ENCODE results near the gene OR2A12. TPM values are rescaled to one million over a fixed set of nuclear protein-coding genes. Genes with fewer than 3 reads are reported as not detected.
"Not testable (repeated sequence)": the region's sequence is repeated elsewhere in the genome, so short reads cannot be mapped to it uniquely, and the experiment has no call there.

Gene OR2A12, protein sequence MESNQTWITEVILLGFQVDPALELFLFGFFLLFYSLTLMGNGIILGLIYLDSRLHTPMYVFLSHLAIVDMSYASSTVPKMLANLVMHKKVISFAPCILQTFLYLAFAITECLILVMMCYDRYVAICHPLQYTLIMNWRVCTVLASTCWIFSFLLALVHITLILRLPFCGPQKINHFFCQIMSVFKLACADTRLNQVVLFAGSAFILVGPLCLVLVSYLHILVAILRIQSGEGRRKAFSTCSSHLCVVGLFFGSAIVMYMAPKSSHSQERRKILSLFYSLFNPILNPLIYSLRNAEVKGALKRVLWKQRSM
- not detected in 2 replicates for total RNA-seq (2014; rRNA removed)
- not detected for polyA plus RNA-seq (2012)

DNA sequence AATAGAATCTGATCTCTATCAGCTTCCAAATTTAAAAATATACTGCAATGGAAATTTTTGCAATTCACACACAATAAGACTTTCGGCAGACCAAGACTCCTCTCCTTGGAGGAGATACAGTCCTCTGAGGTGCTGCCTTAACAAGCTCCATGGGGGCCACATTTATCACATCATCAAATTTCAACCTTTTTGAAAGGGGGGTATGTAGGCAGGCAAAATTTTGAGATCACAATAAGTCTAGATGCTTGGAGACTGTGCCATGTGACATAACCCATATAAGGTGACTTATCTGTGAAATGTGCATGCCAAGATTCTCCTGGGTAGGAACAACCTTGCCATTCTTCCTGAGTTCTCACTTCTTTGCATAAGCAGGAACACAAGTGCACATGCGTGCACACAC is at the start of gene OR2A12:
Gene OR2A12 (plus strand): TSS at position 301 of the 400 bp plus-strand sequence. CDS start 8,830 bp downstream, outside the sequence.
- DNase-seq (ENCODE audit: low read depth) = no peak

DNA sequence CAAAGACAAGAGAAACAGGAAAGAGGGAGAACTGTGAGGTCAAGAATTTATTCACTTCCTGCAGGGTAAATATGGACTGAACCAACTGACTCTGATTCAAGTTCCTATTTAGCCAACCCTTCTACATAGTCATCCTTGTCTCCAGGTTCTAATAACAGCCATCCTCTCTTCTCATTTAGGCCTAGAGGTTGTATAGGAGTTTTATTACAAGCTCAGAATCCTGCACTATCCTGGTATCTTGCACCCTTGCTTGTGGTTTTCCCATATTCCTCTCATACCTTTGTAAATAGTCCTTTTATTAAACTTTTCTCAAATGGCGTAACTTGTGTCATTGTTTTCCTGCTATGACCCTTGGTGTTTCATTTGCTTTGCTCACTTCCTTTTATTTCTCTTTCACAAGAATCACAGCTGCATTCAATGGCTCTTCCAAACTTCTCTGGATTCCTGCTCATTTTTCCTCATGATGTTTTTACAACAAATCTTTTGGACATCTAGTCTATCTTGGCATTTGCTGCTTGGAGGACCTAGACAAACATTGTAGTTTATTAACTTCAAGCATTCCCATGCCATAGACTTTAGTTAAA is 49.7 kb upstream of the OR2A12 start:
- DNase-seq (ENCODE audit: low read depth) = no peak

DNA sequence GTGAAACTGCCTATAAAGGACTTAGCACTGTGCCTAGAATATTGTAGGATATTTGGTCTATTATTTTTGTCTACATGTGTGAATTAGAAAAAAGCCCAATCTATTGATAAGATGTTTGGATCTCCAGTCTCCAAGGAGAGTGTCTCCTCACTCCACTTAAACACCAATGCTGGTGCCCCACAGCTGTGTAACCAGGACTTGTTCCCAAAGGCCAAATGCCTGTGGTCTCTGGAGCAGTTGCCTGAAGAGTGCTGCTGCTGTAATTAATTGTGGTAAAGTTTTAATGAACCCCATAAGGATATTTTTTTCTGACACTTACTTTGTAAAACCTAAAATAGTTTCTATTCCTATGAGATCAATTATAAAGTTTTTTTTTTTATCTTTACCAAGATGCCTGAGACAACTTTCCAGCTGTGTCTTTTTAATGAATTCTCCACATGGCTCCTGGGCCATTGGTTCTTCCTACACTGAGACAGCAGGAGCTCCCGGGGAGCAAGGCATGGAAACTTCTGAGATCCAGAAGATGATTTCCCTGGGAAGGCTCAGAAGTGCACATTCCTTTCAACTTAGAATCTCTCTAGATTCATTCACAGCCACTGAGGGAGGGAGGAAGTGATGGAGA is 48.6 kb upstream of the OR2A12 start:
- no peak for DNase-seq (ENCODE audit: low read depth)

DNA sequence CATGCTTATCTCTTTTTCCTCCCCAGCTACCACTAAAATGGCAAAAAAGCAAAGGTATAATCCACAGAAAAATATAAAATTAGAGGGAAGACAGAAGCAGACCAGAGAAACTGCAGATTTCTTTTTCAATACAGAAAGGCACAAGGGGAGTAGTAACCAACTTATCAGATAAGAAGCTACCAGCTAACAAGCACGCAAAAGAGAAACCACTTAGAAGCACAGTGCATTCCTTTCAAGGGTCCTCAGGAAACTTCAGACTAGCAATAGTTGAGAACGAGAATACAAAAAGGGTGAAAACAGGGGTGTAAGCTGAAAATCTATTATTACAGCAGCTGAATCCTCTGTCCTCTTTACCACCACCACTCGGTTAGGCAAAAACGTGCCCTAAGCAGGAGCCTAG is 47.2 kb upstream of the OR2A12 start:
- DNase-seq (ENCODE audit: low read depth) = no peak

DNA sequence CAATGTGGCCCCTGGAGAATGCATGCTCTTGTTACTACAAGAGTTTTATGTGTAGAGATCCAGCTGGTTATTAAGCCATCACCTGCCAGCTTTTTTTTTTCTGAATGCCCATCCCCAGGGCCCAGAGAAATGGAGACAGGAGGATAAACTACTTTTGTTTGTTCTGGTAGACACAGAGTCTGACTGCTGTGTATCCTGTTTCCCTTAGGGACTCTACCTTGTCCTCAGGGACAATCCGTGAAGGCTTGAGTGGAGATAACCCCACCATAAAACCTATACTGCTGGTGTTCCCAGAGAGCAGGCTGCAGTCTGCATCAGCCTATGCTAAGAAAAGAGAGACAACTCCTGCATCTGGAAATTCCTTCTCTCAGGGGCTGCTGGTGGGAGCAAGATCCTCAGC is 37.4 kb upstream of the OR2A12 start, which contains the start of gene OR2A5:
Gene OR2A5 (plus strand): TSS at position 301 of the 400 bp plus-strand sequence. CDS start 1,454 bp downstream, outside the sequence.
- no peak for DNase-seq (ENCODE audit: low read depth)

DNA sequence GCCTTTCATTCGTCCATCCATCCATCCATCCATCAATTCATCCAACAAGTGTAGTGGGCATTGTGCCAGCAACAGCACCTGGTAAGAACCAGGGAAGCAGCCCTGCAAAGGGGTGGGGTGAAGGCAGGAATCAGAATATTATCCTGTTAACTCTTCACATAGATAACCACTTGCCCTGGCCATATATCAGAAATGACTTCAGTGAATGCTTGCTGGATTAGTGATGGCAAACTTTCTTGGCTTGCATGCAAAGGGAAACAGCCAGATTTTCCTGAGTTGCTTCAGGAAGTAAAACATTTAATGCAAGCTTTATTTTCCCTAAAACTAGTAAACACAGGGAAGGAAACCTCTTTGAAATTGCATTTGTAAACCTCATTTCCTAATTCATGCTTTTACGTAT is 36.6 kb upstream of the OR2A12 start:
- no peak for DNase-seq (ENCODE audit: low read depth)

DNA sequence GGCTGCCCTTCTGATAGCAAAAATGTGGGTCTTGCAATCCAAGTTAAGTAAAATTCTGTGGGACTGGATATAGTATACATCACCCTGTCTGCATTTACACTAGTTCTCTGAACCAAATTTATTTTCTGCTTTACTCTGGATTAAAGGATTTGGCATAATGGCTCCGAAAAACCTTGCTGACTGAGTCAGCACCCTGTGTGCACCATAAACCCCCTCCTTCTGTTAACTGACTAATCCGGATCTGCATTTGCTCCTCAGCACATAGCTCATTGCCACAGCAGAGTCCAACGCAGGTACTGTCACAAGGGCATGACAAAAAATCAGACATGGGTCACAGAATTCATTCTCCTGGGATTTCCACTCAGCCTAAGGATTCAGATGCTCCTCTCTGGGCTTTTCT is 36.0 kb upstream of the OR2A12 start:
- DNase-seq (ENCODE audit: low read depth) = peak; percentile 23

DNA sequence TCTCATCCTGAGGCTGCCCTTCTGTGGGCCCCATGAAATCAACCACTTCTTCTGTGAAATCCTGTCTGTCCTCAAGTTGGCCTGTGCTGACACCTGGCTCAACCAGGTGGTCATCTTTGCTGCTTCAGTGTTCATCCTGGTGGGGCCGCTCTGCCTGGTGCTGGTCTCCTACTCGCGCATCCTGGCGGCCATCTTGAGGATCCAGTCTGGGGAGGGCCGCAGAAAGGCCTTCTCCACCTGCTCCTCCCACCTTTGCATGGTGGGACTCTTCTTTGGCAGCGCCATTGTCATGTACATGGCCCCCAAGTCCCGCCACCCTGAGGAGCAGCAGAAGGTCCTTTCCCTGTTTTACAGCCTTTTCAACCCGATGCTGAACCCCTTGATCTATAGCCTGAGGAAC is 35.2 kb upstream of the OR2A12 start:
- DNase-seq (ENCODE audit: low read depth) = not testable (repeated sequence)

DNA sequence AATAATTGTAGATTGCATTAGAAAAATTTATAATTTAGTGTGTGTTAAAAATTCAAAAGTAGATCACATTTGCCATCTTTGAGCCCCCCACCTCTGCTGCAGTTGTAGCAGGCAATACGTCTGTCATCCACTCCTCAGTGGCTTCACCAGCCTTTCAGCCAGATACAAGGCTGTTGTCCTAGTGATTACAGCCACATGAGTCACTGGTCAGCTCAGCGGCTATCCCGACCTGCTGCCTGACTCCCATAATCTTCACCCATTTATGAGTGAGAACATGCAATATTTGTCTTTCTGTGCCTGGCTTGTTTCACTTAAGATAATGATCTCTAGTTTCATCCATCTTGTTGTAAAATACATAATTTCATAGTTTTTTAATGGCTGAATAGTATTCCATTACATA is 28.1 kb upstream of the OR2A12 start:
- peak; percentile 65 for DNase-seq (ENCODE audit: low read depth)

DNA sequence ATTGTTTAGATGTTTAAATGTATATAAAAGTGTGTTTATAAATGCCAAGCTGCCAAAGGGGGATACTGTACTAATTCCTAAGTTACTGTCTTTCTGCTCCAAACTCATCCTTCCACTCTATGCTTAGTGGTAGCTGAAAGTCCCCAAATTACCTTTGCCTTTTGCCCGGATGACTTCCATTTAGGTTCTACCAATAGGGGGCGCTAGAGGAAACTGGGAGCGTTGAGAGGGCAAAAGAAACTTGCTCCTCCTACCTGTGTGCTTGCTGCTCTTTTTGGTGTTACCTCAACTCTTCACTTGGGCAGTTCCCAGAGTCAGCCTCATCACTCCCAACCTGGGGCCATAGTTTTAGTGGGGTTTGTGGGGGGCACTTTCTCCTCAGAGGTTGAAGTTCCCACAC is 22.4 kb upstream of the OR2A12 start:
- no peak for DNase-seq (ENCODE audit: low read depth)

DNA sequence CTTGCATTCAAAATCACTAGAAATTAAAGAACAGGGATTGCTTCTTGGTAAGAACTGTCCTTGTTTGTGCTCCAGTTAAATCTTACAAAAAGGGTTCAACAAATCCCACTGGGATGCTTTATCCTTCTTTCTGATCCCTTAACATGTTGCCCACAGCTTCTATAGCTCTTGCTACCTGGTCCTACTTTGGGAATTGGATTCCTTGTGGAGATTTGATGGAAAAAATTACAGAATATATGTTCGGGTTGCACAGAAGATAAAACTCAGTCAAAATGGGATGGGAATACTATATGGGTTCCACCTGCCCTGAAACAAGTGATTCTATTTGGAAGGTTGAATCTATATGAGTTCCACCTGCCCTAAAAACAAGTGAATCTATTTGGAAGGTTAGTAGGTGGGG is 16.6 kb upstream of the OR2A12 start, which contains the start of gene OR2A25:
Gene OR2A25 (plus strand): TSS at position 301 of the 400 bp plus-strand sequence. CDS start 4,409 bp downstream, outside the sequence.
- DNase-seq (ENCODE audit: low read depth) = no peak

DNA sequence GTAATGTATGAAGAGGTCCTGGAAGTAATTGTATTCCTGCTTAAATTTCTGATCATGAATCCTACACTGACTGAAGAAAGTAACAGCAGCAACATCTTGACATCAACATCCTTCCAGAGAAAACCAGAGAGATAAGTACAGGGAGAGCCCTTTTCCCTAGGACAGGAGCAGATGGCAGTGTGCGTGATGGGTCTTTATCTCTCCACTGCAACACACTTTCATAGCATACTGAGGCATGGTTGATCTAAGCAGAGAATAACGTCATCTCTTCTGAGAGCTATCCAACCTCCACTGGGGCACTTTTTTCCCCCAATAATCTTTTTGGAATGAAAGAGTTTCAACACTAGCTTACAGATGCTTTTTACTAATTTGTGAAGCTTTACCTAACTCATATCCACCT is 16.1 kb upstream of the OR2A12 start:
- DNase-seq (ENCODE audit: low read depth) = no peak

DNA sequence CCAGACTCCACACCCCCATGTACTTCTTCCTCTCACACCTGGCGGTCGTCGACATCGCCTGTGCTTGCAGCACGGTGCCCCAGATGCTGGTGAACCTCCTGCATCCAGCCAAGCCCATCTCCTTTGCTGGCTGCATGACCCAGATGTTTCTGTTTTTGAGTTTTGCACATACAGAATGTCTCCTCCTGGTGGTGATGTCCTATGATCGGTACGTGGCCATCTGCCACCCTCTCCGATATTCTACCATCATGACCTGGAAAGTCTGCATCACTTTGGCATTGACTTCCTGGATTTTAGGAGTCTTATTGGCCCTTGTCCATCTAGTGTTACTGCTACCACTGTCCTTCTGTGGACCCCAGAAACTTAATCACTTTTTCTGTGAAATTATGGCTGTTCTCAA is 11.7 kb upstream of the OR2A12 start:
- no peak for DNase-seq (ENCODE audit: low read depth)

DNA sequence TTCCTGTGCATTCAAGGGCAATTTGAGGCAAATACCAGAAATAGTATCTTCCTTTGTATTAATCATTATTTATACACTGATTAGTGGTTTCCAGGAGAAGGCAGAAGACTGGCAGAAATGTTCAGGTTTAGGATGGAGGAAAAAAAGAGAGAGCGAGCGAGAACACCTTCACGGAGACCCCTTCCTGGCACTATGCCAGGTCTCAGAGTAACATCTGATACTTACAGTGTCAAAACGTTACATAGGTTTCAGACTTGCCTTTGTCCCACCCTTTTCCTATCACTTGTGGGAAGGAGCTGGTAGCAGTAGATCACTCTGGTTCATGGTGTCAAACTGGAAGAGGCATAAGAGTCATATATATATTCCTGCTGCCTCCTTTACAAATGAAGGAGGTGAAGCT is 652 bp downstream of the OR2A12 start:
- no peak for DNase-seq (ENCODE audit: low read depth)

DNA sequence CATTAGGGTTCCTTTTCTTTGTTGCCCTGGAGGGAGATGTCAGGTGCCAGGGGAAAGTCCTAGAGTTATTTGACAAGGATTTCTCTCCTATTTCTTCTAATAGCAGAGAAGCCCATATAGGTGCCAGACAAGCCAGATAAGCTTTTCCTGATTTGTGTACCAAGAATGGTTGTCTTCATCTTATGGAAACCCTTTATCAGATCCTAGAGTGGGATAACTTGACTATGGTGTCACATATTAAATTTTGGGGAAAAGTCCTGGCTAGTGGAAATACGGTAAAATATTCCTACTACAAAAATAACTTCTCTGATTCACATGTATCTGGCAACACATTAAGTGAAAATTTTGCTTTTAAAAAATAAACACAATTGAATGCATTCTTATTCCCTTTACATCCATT is 1.2 kb downstream of the OR2A12 start:
- DNase-seq (ENCODE audit: low read depth) = no peak

DNA sequence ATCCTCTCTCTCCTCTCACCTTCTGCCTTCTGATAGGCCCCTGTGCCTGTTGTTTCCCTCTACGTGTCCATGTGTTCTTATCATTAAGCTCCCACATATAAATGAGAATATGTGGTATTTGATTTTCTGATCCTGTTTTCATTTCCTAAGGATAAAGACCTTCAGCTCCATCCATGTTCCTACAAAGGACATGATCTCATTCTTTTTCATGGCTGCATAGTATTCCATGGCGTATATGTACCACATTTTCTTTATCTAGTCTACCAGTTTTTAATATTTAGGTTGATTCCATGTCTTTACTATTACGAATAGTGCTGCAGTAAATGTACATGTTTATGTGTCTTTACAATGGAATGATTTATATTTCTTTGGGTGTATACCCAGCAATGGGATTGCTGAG is 4.6 kb downstream of the OR2A12 start:
- DNase-seq (ENCODE audit: low read depth) = no peak

DNA sequence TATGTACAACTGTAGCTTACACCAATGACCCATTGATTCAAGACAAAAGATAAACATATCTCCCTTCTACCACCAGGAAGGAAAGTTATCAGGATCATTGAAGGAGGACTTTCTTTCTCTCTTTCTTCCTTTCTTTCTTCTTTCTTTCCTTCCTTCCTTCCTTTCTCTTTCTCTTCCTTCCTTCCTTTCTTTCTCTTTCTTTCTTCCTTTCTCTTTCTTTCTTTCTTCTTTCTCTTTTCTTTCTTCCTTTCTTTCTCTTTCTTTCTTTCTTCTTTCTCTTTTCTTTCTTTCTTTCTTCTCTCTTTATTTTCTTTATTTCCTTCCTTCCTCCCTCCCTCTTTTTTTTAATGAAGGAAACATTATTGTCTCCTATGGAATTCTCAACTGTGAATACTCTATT is 12.7 kb downstream of the OR2A12 start:
- no peak for DNase-seq (ENCODE audit: low read depth)

DNA sequence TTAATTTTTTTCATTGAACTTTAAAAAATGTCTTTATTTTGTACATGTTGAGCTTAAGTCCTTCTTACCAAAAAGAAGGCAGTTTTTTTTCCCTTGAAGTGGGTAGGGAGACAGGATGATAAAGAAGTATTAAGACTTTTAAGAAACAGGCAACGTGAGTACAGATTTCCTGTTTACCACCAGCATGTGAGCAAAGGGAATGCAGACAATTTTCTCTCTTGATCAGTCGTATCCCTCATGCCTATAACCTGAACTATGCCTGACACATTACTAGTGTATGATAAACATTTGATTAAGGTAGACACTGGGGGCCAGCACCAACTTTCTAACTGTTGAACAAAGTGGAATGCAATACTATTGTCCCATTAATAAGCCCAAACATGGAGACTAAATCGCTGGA is 14.5 kb downstream of the OR2A12 start:
- no peak for DNase-seq (ENCODE audit: low read depth)

DNA sequence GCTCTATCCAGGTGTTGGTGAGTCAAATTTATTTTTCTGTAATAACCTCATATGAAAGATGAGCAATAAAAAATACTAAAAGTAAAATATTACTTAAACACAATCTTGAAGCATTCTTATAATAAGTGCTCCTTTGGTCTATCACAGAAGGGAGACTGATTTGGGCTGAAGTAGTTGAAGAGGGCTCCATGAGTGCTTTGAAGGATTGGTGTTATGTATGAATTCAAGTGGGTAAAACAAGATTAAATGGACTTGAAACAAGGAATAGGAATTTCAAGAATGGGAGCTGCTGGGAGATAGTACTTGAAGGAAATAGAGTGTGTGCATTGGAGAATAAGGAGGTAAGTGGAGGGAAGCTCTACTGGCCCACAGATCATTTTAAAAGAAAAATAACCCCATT is 16.0 kb downstream of the OR2A12 start:
- DNase-seq (ENCODE audit: low read depth) = no peak

DNA sequence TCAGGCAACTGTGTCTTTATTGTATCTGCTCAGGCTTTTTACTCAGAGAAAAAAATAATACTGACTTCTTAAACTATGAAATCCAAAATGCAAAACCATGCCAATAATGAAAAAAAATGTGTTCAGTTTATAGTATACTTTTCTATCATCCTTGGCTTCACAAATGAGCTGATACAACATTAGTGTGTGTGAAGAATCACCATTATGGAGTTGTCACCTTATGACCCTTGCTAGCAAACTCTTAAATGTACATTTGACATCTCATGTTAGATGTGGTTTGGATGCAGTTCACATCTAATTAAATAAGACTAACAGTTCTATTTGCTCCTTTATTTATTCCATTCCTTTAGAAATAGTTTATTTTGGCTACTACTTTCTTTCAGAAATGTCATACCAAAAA is 19.1 kb downstream of the OR2A12 start:
- DNase-seq (ENCODE audit: low read depth) = no peak

DNA sequence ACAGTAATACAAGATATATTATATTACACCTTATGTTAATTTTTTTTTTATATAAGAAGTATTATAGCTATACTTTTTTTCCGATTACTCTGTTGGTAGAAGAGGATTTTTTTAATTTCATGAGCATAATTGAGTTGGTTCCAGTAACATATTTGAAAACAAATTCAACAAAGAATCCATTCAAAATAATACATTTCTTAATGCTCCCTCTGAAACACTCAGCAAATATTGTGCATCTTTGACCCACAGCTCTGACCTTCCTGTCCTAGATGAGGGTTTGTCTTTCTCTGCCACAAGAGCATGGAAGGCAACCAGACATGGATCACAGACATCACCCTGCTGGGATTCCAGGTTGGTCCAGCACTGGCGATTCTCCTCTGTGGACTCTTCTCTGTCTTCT is 23.2 kb downstream of the OR2A12 start, which contains the start of gene OR2A2:
Gene OR2A2 (plus strand): TSS at position 301 of the 400 bp plus-strand sequence. CDS start 0 bp downstream, at position 301.
- DNase-seq (ENCODE audit: low read depth) = no peak

DNA sequence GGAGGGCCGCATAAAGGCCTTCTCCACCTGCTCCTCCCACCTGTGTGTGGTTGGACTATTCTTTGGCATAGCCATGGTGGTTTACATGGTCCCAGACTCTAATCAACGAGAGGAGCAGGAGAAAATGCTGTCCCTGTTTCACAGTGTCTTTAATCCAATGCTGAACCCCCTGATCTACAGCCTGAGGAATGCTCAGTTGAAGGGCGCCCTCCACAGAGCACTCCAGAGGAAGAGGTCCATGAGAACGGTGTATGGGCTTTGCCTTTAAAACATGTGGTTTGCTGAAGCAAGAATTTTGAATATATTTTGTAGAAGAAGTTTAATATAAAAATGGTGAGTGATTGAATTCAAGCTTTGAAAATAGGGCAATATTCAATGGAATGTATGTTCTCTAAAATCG is 24.2 kb downstream of the OR2A12 start:
- DNase-seq (ENCODE audit: low read depth) = no peak

DNA sequence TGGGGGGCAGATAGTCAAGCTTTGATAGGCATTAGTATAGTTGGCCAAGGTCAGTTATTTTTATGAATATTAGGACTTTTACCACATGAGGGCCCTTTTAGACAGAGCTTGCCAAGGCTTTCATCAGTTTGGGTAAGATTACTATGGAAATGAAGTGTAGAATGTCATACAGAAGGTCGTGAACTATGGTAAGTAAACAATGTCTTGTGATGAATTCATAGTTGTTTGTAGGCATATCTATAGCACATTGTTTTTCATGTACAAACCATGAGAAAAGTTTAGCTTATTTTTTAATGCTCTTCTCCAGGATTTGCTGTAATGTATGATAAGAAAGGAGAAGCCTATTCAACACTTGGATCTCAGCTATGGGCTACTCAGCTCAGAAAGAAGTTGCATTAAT is 27.6 kb downstream of the OR2A12 start:
- no peak for DNase-seq (ENCODE audit: low read depth)
